AG08396 (cell line): ENCODE results near the gene AIFM2.
"Not testable (repeated sequence)": the region's sequence is repeated elsewhere in the genome, so short reads cannot be mapped to it uniquely, and the experiment has no call there.

Experiments
- DNase-seq: peaks from one replicate; pipeline ENCODE4 v3.0.0; 2012; ENCODE audit warnings: low spot score, mixed read lengths

Gene AIFM2

GRCh38 chr10:70145666-70146488 lies 13.3 kb upstream of the AIFM2 start:
- peak; percentile 83 for DNase-seq

- no peak for DNase-seq
Observed at GRCh38 chr10:70145166-70145665, 12.6 kb upstream of the AIFM2 start.

GRCh38 chr10:70144372-70145110 lies 11.9 kb upstream of the AIFM2 start:
- no peak for DNase-seq

DNA sequence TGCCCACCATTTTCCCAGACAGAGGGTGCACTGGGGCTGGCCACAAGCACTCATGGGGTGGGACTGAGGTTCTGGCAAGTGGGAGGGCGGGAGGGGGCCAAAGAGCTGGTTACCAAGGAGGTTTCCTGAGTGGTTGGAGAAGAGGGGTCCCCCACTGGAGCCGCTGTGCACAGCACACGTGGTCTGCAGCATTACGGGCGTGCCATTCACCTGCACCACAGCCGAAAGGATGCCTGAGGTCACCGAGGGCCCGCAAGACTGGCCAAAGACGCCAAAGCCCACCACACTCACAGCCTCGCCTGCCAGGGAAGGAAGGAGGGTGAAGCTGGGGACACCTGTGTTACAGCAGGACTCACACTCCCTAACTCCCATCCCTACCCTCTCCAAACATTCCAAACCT lies 9.9 kb upstream of the AIFM2 start:
- no peak for DNase-seq

DNA sequence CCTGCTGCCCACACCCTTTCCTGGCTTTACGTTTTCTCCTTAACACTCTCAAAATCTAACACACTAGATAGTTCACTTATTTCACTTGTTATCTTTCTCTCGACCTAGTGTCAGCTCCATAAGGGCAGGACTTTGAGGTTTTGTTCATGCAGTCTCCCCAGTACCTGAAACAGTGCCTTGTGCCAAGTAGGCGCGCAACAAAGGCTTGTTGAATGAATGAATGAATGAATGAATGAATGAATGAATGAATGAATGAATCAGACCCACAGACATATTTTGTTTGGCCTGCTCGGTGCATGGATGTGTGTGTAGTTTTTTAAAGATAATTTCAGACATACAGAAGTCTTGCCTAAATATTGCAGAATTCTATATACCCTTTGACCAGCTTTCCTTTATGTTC lies 7.7 kb upstream of the AIFM2 start:
- DNase-seq = no peak

DNA sequence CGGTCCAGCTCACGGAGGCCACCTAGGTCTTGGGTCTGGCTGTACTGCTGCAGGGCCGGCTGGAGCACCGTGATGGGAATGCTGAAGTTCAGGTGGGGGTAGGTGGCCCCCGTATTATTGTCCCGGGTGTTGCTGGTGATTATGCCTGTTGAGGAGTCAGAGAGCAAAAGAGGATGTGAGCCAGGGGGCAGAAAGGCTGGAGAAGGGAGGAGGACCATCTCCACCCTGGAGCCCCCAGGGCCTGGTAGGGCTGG lies 7.3 kb upstream of the AIFM2 start:
- DNase-seq = no peak

DNA sequence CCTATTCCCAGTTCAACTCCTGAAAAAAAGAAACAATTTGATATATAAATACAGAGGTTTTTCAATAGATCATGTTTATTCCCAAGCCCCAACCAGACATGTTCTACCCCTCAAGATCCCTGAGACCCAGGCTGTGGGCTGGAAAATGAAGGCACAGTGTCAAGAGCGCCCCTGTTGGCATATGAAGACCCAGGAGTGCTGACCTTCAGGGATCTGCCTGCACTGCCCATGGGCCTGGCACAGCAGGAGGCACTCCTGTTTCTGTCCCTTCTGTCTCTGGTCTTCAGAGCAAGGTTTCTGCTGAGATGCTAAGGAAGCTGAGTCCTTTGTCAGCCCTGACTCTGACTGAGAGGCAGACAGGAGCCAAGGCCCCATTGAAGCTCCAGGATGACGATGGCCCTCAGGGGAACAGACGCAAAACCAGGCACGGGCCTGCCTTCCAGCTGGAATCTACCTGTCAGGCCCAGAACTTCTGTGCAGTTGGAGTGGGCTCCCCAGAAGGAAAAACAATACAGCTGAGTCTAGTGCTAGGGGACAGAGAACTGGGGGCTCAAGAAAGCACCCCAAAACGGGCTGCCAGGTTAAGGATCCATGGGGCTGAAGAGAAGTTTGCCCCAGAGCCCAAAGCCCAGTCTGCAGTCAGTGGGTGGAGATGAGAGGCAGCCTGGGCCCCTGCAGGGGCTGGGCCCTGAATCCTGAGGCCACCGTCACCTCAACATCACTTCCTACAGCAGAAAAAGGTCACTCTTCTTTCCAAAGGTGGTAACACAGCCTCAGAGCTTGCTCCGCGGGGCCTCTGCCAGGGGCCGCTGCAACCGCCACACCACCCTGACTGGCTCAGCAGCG lies 6.7 kb upstream of the AIFM2 start:
- DNase-seq = no peak

DNA sequence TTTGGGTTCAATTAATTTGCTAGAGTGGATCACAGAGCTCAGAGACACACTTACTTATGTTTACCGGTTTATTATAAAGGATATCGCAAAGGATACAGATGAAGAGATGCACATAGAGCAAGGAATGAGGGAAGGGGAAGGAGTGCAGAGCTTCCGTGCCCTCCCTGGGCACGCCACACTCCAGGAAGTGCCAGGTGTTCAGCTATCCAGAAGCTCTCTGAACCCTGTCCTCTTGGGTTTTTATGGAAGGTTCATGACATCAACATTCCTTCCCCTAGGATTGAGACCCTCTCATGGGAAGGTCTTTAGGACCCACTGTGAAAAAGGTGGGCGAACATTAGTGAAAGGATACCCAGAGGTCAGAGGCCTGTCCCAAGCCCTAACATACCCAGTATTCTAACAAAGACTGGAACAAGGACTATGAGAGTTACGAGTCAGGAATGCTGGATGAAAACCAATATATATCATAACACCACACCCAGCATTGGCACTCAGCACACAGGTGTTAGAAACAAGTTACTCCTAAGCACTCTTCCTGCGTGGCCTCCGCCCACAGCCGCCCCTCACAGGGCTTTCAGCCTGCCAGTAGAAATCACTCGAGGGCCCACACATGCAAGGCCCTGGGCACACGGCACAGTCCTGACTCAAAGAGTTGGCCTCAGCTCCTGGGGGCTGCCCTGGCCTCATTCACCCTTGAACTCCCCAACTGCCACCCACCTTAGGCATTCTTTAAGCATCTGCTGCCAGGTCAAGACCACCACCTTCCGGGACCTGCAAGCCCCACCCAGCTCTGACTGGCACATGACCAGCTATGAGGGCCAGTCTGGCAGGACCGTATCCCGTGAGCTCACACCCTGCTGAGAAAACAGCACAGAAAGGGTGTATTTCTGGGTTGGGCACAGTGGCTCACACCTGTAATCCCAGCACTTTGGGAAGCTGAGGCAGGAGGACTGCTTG lies 5.6 kb upstream of the AIFM2 start:
- no peak for DNase-seq

DNA sequence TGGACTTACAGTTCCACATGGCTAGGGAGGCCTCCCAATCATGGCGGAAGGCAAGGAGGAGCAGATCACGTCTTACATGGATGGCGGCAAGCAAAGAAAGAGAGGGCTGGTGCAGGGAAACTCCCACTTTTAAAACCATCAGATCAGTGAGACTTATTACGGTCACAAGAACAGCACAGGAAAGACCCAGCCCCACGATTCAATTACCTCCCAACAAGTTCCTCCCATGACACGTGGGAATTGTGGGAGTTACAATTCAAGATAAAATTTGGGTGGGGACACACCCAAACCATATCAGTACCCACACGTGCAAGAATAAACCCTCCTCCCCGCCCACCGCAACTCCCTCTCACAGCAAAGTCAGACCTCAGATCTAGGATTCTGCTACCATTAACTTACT lies 4.5 kb upstream of the AIFM2 start:
- no peak for DNase-seq

DNA sequence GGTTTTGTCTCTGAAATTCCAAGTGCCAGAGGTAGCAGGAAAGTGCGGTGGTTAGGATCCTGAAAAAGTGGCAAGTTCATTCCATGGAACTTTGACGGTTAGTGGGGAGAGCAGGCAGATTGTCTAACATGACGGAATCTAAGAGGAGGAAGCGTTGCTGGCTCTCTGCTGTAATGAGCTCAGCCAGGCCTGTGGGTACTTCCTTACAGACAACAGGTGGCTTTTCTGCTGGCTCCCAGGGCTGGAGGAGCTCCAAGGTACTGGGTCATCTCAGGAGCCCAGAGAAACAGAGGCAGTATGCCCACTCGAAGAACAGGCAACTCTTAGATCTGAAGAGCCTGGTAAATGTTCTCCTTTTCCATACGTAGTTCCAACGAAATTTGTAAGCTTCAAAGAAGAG lies 3.1 kb upstream of the AIFM2 start:
- no peak for DNase-seq

DNA sequence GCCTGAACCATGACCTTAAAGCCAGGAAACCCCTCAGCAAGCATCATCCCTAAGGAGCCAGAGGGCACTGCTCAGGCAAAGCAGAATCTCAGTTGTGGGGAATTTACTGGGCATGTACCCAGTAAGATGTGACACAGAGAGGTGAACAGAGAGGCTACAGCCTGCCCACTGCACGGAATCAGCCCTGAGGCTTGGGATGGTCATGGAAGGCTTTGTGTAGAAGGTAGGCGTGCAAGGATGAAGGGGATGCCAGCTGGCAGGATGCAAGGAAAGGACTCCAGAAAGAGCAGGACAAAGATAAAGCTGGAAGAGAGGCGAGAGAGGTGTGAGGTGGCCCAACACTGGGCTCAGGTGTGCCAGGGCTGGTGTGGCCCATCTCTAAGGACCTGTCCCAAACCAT lies 2.4 kb upstream of the AIFM2 start:
- DNase-seq = no peak

- DNase-seq = no peak
Observed at GRCh38 chr10:70131560-70131937, 1.1 kb downstream of the AIFM2 start.

- DNase-seq = peak; percentile 66
Observed at GRCh38 chr10:70130878-70131559, 1.6 kb downstream of the AIFM2 start.

DNA sequence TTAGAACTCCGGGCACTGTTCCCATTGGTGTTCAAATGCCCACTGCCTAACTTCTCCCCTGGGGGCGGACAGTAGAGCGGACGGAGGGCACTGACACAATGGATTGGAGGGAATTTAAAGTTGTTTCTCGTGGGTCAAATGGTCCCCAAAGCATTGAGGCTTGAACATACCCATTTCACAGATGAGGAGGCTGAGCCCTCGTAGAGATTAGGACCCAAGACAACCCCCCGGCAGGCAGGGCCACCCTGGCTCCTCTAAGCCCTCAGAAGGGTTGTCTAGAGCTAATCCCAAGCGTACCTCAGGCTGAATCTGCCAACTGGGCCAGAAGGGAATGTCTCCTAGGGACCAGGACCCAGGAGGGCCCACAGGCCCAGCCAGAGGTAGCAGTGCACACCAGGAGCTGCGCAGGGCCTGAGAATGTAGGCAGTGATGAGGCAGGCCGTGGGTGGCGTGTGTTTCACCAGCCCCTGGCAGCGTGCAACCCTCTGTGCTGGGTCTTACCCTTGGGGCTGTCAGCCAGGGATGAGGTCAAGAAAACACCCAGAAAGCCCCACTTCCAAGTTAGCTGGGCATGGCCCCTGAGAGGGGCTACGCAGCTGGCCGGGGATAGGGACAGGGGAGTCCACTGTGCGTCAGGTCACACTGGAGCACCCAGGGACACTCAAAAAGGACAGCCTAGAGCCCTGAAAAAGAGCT lies 5.8 kb downstream of the AIFM2 start:
- no peak for DNase-seq

DNA sequence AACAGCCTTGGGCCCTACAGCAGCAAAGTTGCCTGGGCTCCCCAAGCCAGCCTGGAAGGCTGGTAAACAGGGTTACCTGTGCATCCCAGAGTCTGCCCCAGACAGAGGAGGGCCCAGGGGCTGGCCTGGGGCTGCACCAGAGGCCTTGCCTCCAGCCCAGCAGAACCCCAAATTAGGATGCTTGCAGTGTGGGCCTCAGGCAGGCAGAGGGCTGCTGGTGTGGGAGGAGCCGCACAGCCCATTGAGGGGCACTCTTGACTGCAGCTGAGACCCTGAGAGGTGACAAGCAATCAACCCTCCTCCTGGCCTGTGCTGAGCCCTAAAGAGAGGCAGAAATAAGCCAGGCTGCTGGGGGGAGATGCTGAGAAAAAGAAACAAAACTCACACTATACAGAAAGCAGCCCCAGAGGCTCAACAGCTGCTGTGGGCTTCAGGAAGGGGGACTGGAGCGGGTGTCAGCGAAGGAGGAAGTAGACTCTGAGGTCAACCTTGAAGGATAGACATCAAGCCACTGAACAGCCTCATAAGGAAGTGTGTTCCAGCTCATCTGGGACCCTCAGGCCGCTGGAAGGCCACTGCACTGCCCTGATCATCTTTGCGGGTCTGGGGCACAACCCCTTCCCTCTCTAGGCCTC lies 6.6 kb downstream of the AIFM2 start:
- DNase-seq = no peak

DNA sequence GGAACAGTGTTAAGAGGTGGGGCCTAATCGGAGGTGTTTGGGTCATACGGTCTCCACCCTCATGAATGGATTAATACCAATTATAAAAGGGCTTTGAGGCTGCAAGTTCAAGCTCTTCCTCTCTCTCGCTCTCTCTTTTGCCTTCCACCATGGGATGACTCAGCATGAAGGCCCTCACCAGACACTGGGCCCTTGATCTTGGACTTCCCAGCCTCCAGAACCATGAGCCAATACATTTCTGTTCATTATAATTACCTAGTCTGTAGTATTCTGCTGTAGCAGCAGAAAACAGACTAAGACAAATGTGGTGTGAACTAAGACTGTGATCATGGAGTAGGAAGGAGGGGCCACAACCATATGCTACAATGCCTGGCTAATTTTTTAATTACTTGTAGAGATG lies 7.7 kb downstream of the AIFM2 start:
- DNase-seq = no peak

DNA sequence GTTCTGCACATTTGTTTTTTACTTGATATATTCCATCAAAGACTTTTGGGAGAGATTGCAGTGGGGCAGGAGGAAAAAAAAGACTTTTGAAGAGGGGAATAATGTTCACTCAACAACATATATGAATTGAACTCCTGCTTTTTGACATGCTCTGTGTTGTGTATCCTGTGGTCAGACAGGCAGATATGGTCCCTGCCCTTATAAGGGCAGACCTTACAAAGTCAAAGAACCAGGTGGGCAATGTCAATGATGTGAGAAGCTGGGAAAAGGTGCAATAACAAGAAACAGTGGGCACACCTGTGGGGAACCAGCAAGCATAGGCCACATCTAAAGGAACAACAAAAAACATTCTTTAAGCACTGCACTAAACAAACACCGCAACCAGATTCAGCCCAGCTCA lies 8.2 kb downstream of the AIFM2 start:
- DNase-seq = no peak

GRCh38 chr10:70123817-70124216 lies 8.8 kb downstream of the AIFM2 start:
- no peak for DNase-seq

- DNase-seq = not testable (repeated sequence)
Observed at GRCh38 chr10:70123166-70123565, 9.5 kb downstream of the AIFM2 start.

GRCh38 chr10:70122742-70123141 lies 9.9 kb downstream of the AIFM2 start:
- DNase-seq = no peak
